ENCODE measurements around the gene SEPTIN7. TPM values are rescaled to one million over a fixed set of nuclear protein-coding genes. Genes with fewer than 3 reads are reported as not detected.

Gene SEPTIN7
- total RNA-seq, 1 experiment from 2014 or later, result 292 TPM

- Histone ChIP-seq H3K27ac (ENCODE audit: low read length) (no peak overlapping the region), H3K27me3 (ENCODE audit: control insufficient read depth, insufficient read depth, low read length) (no peaks in the 10 kb centered on the region), H3K9me3 (ENCODE audit: control insufficient read depth, insufficient read depth, low read depth, low read length) (no peaks in the 10 kb centered on the region; the same call in 1 of the 2 replicates), H3K4me3 (ENCODE audit: low read depth in 2 of 2, low read length in 2 of 2) (no peak overlapping the region), H3K36me3 (ENCODE audit: control insufficient read depth, insufficient read depth, low read length) (no peaks in the 10 kb centered on the region; the same call in 1 of the 2 replicates), H3K4me1 (ENCODE audit: control insufficient read depth, insufficient read depth, low read length) (peaks cover 39% of the 10 kb centered on the region)
- DNase-seq (ENCODE audit: low read depth, low spot score) (no peak), ATAC-seq (no peak)
- in situ Hi-C loops (cut with HindIII; ENCODE audit: low pct_unique_long_range_greater_than_20kb, low sequenced_read_pairs) (no loop called here), intact Hi-C loops (cut with micrococcal nuclease; ENCODE audit: unreplicated experiment) (loop anchor here (10.0 kb wide), 1 partner anchor 91 kb away; no protein-coding TSS in a partner anchor)
- ChIA-PET CTCF (no interaction called here), POLR2A (no interaction called here)
- no TSS peak for BruUV-seq (replicated peaks)
- no peak for TF ChIP-seq TCF7L2 (IDR thresholded peaks at IDR 0.05; ENCODE audit: low read depth, low read length)
- TF ChIP-seq REST (IDR thresholded peaks at IDR 0.05; ENCODE audit: insufficient read depth in 1 of 2, low read depth in 2 of 2, low read length in 1 of 2), result no peak
- TF ChIP-seq CTCF (IDR thresholded peaks at IDR 0.05), result no peak
- no peak for TF ChIP-seq POLR2AphosphoS5 (IDR thresholded peaks at IDR 0.05; ENCODE audit: low read depth, low read length)
- no peak for TF ChIP-seq SIN3A (IDR thresholded peaks at IDR 0.05; ENCODE audit: borderline replicate concordance, insufficient read depth, low read depth, low read length)
Observed at GRCh38 chr7:35805876-35806275, 5.0 kb downstream of the SEPTIN7 start.

DNA sequence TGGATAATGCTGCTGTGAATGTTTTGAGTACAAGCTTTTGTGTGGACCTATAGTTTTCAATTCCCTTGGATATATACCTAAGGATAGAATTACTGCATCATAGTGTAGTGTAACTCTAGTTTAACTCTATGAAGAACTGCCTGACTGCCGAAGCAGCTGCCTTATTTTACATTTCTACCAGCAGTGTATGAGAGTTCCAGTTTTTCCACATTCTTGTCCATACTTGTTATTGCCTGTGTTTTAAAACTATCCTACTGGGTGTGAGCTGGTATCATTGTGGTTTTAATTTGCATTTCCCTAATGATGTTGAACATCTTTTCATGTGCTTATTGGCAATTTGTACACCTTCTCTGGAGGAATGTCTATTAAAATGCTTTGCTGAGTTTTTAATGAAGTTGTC is 15.7 kb downstream of the SEPTIN7 start:
- ATAC-seq (no peak), DNase-seq (ENCODE audit: low read depth, low spot score) (no peak)
- H3K27me3 ChIP-seq (ENCODE audit: control insufficient read depth, insufficient read depth, low read length), result no peaks in the 10 kb centered on the region
- H3K36me3 ChIP-seq (ENCODE audit: control insufficient read depth, insufficient read depth, low read length), result no peaks in the 10 kb centered on the region
- H3K4me1 ChIP-seq (ENCODE audit: control insufficient read depth, insufficient read depth, low read length), result no peaks in the 10 kb centered on the region
- no peak overlapping the region for H3K27ac ChIP-seq (ENCODE audit: low read length)
- in situ Hi-C loops (cut with HindIII; ENCODE audit: low pct_unique_long_range_greater_than_20kb, low sequenced_read_pairs) (no loop called here), intact Hi-C loops (cut with micrococcal nuclease; ENCODE audit: unreplicated experiment) (no loop called here)
- H3K9me3 ChIP-seq (ENCODE audit: control insufficient read depth, insufficient read depth, low read depth, low read length), result peaks cover 43% of the 10 kb centered on the region; the same call in 1 of the 2 replicates
- TF ChIP-seq TCF7L2 (IDR thresholded peaks at IDR 0.05; ENCODE audit: low read depth, low read length) (no peak), REST (IDR thresholded peaks at IDR 0.05; ENCODE audit: insufficient read depth in 1 of 2, low read depth in 2 of 2, low read length in 1 of 2) (no peak), CTCF (IDR thresholded peaks at IDR 0.05) (no peak), POLR2AphosphoS5 (IDR thresholded peaks at IDR 0.05; ENCODE audit: low read depth, low read length) (no peak), SIN3A (IDR thresholded peaks at IDR 0.05; ENCODE audit: borderline replicate concordance, insufficient read depth, low read depth, low read length) (no peak)
- CTCF ChIA-PET, result no interaction called here
- POLR2A ChIA-PET, result no interaction called here
- no peak overlapping the region for H3K4me3 ChIP-seq (ENCODE audit: low read depth in 2 of 2, low read length in 2 of 2)
- BruUV-seq (replicated peaks), result no TSS peak
